Ishikawa (cell line): ENCODE results near the gene CDHR3.

Source experiments
- CREB1 ChIP-seq: IDR thresholded peaks from 2 replicates; pipeline ENCODE4 v1.6.1; 2012; ENCODE audit warnings: low read depth
- EGR1 ChIP-seq: IDR thresholded peaks from 2 replicates; pipeline ENCODE4 v1.6.1; 2012
- EP300 ChIP-seq: IDR thresholded peaks from 2 replicates; pipeline ENCODE4 v1.6.1; 2012; ENCODE audit warnings: borderline replicate concordance
- MAX ChIP-seq: IDR thresholded peaks from 2 replicates; pipeline ENCODE4 v1.6.1; 2012
- NFIC ChIP-seq: IDR thresholded peaks from 2 replicates; pipeline ENCODE4 v1.6.1; 2012
- RAD21 ChIP-seq: IDR thresholded peaks from 2 replicates; pipeline ENCODE4 v1.6.1; 2012; ENCODE audit warnings: low read depth
- REST ChIP-seq: IDR thresholded peaks from 2 replicates; pipeline ENCODE4 v1.6.1; 2012; ENCODE audit warnings: low read depth, mild to moderate bottlenecking
- TAF1 ChIP-seq: IDR thresholded peaks from 2 replicates; pipeline ENCODE4 v1.6.1; 2012; ENCODE audit warnings: low read depth, mild to moderate bottlenecking
- YY1 ChIP-seq: IDR thresholded peaks from 2 replicates; pipeline ENCODE4 v1.6.1; 2012; ENCODE audit warnings: low read depth

GRCh38 chr7:106075937-106076336 is 112.9 kb downstream of the CDHR3 start:
- TF ChIP-seq CREB1 = no peak
- TF ChIP-seq YY1 = no peak
- no peak for TF ChIP-seq TAF1
- no peak for TF ChIP-seq REST
- TF ChIP-seq EGR1 = no peak
- TF ChIP-seq EP300 = no peak
- TF ChIP-seq RAD21 = no peak
- TF ChIP-seq NFIC = no peak
- TF ChIP-seq MAX = no peak
